Activated naive CD8-positive, alpha-beta T cell (primary cell): ENCODE results near the gene MIS18A.
"Not testable (repeated sequence)": the region's sequence is repeated elsewhere in the genome, so short reads cannot be mapped to it uniquely, and the experiment has no call there.

Source experiments
- H3K27ac Mint-ChIP-seq: one replicate; pipeline ENCODE4 v1.8.0; 2021; ENCODE audit warnings: mixed read lengths
- H3K27me3 Mint-ChIP-seq: one replicate; pipeline ENCODE4 v1.8.0; 2021; ENCODE audit warnings: mixed read lengths
- H3K36me3 Mint-ChIP-seq: one replicate; pipeline ENCODE4 v1.8.0; 2021; ENCODE audit warnings: mixed read lengths
- H3K4me1 Mint-ChIP-seq: one replicate; pipeline ENCODE4 v1.8.0; 2021; ENCODE audit warnings: low read depth, mixed read lengths
- H3K4me3 Mint-ChIP-seq: one replicate; pipeline ENCODE4 v1.8.0; 2021; ENCODE audit warnings: mild to moderate bottlenecking, mixed read lengths
- H3K9me3 Mint-ChIP-seq: one replicate; pipeline ENCODE4 v1.8.0; 2021; ENCODE audit warnings: low read depth, mixed read lengths

The MIS18A gene

DNA sequence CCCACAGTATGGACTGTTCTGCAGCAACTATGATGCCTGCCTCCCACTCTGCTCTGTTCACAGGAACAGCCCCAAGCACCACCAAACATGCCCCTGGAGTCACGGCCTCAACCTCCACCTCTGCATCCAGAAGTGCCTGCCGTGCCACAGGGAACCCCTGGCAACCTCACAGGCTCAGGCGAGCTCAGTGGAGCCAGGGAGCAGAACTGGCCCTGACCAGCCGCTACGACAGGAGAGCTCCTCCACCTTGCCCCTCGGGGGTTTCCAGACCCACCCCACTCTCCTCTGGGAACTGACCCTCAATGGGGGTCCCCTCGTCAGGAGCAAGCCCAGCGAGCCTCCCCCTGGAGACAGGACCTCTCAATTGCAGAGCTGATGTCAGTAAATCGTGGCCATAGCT, 32.8 kb upstream of the MIS18A start:
- H3K27ac Mint-ChIP-seq, result no peak overlapping the region
- peaks cover 6% of the 10 kb centered on the region for H3K4me1 Mint-ChIP-seq
- no peaks in the 10 kb centered on the region for H3K9me3 Mint-ChIP-seq
- peaks cover 9% of the 10 kb centered on the region for H3K36me3 Mint-ChIP-seq
- no peaks in the 10 kb centered on the region for H3K27me3 Mint-ChIP-seq
- H3K4me3 Mint-ChIP-seq, result no peak overlapping the region

DNA sequence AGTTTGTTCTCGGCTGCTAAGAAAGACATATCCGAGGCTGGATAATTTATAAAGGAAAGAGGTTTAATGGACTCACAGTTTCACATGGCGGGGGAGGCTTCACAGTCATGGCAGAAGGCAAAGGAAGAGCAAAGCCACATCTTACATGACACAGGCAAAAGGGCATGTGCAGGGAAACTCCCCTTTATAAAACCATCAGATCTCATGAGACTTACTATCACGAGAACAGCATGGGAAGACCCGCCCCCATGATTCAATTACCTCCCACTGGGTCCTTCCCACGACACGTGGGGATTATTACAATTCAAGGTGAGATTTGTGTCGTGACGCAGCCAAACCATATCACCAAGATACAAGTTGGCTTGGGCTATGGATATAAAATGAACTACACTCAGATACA, 32.1 kb upstream of the MIS18A start:
- not testable (repeated sequence) for H3K27me3 Mint-ChIP-seq, H3K4me1 Mint-ChIP-seq, H3K4me3 Mint-ChIP-seq, H3K36me3 Mint-ChIP-seq, H3K9me3 Mint-ChIP-seq
- H3K27ac Mint-ChIP-seq, result peak overlapping the region; percentile 61

GRCh38 chr21:32309906-32310460, 31.1 kb upstream of the MIS18A start:
- H3K4me3 Mint-ChIP-seq, result no peak overlapping the region

DNA sequence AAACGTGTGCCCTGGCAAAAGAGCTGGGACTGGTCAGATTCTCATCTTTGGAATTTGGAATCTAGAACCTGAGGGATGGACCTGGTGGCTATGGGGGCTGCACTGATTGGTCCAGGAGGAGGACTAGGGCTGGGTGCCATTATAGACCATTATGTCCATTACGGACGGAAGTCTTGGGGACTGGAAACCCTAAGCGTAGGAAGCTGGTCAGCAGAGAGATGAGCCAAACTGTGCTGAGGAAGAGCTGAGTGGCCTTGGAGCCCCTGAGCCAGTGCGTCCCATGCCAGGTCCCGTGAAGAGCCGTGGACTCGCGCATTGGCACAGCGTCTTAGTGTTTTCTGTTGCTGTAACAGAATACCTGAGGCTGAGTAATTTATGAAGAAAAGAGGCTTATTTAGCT, 29.8 kb upstream of the MIS18A start:
- H3K4me3 Mint-ChIP-seq, result no peak overlapping the region
- H3K27ac Mint-ChIP-seq, result no peak overlapping the region
- peaks cover 9% of the 10 kb centered on the region for H3K36me3 Mint-ChIP-seq
- no peaks in the 10 kb centered on the region for H3K9me3 Mint-ChIP-seq
- peaks cover 6% of the 10 kb centered on the region for H3K4me1 Mint-ChIP-seq
- no peaks in the 10 kb centered on the region for H3K27me3 Mint-ChIP-seq

More at GRCh38 chr21:32309906-32310460, 31.1 kb upstream of the MIS18A start:
- Mint-ChIP-seq H3K4me1 (peaks cover 6% of the 10 kb centered on the region), H3K27me3 (no peaks in the 10 kb centered on the region), H3K9me3 (no peaks in the 10 kb centered on the region), H3K27ac (no peak overlapping the region), H3K36me3 (peaks cover 9% of the 10 kb centered on the region)

GRCh38 chr21:32307706-32308105, 28.9 kb upstream of the MIS18A start:
- Mint-ChIP-seq H3K4me3 (no peak overlapping the region), H3K4me1 (peaks cover 6% of the 10 kb centered on the region), H3K9me3 (no peaks in the 10 kb centered on the region)

DNA sequence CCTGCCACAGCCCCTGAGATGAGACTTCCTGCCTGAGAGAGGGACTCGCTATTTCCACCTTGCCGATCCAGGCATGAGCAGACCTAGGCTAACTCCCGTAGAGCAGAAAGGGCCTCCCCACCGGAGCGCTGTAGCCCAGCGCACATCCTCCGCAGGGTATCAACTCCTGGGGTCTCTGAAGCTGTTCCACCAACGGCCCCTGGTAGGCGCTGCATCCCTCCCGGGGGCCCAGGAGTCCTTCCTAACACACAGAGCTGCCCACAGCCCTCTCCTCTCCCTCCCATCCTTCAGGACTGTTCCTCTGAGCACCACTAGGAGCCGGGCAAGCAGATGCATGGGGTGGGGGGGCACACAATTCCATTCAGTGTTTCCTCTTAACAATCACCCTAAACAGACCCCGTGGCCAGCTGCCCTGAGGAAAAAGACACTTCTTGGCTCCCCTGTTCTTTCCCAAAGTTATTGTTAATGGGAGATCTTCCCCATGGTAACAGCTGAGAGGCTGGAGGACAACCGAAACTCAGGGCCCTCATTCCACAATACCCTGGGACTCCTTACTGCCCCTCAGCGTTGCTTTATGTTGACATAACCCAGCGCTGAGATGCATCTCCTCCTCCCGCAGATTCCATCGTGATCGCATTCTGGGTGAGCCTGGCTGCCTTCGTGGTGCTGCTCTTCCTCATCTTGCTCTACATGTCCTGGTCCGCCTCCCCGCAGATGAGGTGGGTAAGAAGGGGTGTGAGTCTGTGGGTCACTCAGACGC, 27.4 kb upstream of the MIS18A start:
- H3K4me1 Mint-ChIP-seq, result peaks cover 4% of the 10 kb centered on the region
- no peak overlapping the region for H3K27ac Mint-ChIP-seq
- no peaks in the 10 kb centered on the region for H3K27me3 Mint-ChIP-seq
- H3K4me3 Mint-ChIP-seq, result no peak overlapping the region
- H3K9me3 Mint-ChIP-seq, result no peaks in the 10 kb centered on the region
- H3K36me3 Mint-ChIP-seq, result peaks cover 9% of the 10 kb centered on the region

More at GRCh38 chr21:32307706-32308105, 28.9 kb upstream of the MIS18A start:
- Mint-ChIP-seq H3K27ac (no peak overlapping the region), H3K36me3 (peaks cover 12% of the 10 kb centered on the region), H3K27me3 (no peaks in the 10 kb centered on the region)

GRCh38 chr21:32304998-32305397, 26.1 kb upstream of the MIS18A start:
- Mint-ChIP-seq H3K36me3 (peaks cover 6% of the 10 kb centered on the region), H3K27ac (no peak overlapping the region), H3K4me3 (no peak overlapping the region), H3K27me3 (no peaks in the 10 kb centered on the region), H3K9me3 (no peaks in the 10 kb centered on the region), H3K4me1 (no peaks in the 10 kb centered on the region)

GRCh38 chr21:32303385-32303784, 24.5 kb upstream of the MIS18A start:
- Mint-ChIP-seq H3K36me3 (peaks cover 6% of the 10 kb centered on the region), H3K27ac (no peak overlapping the region), H3K9me3 (no peaks in the 10 kb centered on the region), H3K4me3 (no peak overlapping the region), H3K4me1 (no peaks in the 10 kb centered on the region), H3K27me3 (no peaks in the 10 kb centered on the region)

GRCh38 chr21:32302560-32302959, 23.7 kb upstream of the MIS18A start:
- Mint-ChIP-seq H3K4me3 (no peak overlapping the region), H3K27ac (no peak overlapping the region), H3K27me3 (no peaks in the 10 kb centered on the region), H3K9me3 (no peaks in the 10 kb centered on the region), H3K36me3 (peaks cover 6% of the 10 kb centered on the region), H3K4me1 (no peaks in the 10 kb centered on the region)

DNA sequence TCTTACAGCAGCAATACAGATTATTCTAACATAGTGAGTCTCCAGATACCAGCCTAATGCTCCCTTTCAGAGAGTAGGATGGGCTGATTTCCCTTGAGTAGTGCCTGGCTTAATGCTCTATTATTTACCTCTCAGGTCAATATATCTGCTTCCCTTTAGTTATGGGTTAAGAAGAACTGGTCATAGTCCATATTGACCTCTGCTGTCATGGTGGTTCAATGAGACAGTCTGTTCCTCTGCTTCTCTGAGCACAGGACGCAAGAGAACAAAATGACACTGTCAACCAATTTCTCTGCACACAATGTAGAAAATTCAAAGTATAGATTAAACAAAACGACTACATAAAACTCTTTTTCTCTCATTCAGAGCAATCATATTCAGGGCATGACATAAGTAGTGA, 22.7 kb upstream of the MIS18A start:
- no peak overlapping the region for H3K4me3 Mint-ChIP-seq
- H3K36me3 Mint-ChIP-seq, result peaks cover 6% of the 10 kb centered on the region
- H3K27me3 Mint-ChIP-seq, result no peaks in the 10 kb centered on the region
- H3K4me1 Mint-ChIP-seq, result no peaks in the 10 kb centered on the region
- H3K27ac Mint-ChIP-seq, result no peak overlapping the region
- no peaks in the 10 kb centered on the region for H3K9me3 Mint-ChIP-seq

DNA sequence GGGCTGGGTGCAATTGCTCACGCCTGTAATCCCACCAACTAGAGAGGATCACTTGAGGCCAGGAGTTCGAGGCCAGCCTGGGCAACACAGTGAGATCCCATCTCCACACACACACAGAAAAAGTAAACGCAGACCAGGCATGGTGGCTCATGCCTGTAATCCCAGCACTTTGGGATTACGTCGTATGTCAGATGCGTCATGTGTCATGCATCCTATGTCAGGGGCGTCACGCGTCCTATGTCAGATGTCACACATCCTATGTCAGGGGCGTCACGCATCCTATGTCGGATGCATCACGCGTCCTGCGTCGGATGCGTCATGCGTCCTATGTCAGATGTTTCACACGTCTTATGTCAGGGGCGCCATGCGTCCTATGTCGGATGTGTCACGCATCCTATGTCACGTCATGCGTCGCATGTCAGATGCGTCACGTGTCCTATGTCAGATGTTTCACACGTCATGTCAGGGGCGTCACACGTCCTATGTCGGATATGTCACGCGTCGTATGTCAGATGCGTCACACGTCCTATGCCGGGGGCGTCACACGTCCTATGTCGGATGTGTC, 21.4 kb upstream of the MIS18A start:
- H3K36me3 Mint-ChIP-seq, result peaks cover 6% of the 10 kb centered on the region
- no peak overlapping the region for H3K27ac Mint-ChIP-seq
- no peaks in the 10 kb centered on the region for H3K4me1 Mint-ChIP-seq
- H3K27me3 Mint-ChIP-seq, result no peaks in the 10 kb centered on the region
- H3K4me3 Mint-ChIP-seq, result no peak overlapping the region
- no peaks in the 10 kb centered on the region for H3K9me3 Mint-ChIP-seq

GRCh38 chr21:32299695-32300094, 20.8 kb upstream of the MIS18A start:
- H3K4me1 Mint-ChIP-seq, result no peaks in the 10 kb centered on the region
- no peak overlapping the region for H3K27ac Mint-ChIP-seq
- no peak overlapping the region for H3K4me3 Mint-ChIP-seq
- H3K27me3 Mint-ChIP-seq, result no peaks in the 10 kb centered on the region
- H3K9me3 Mint-ChIP-seq, result no peaks in the 10 kb centered on the region
- H3K36me3 Mint-ChIP-seq, result peaks cover 6% of the 10 kb centered on the region

- Mint-ChIP-seq H3K27me3 (no peaks in the 10 kb centered on the region), H3K4me1 (no peaks in the 10 kb centered on the region), H3K27ac (no peak within 1 kb of the TSS), H3K36me3 (peaks cover 6% of the 10 kb centered on the region), H3K4me3 (no peak within 1 kb of the TSS), H3K9me3 (no peaks in the 10 kb centered on the region)
Observed at GRCh38 chr21:32298658-32299081, 19.8 kb upstream of the MIS18A start, which contains the start of gene MRAP. MRAP (plus strand) TSS chr21:32298855; CDS start chr21:32298972, 117 bp downstream.

- Mint-ChIP-seq H3K9me3 (no peaks in the 10 kb centered on the region), H3K4me1 (no peaks in the 10 kb centered on the region), H3K27me3 (no peaks in the 10 kb centered on the region), H3K27ac (no peak overlapping the region), H3K4me3 (no peak overlapping the region), H3K36me3 (peaks cover 3% of the 10 kb centered on the region)
Observed at GRCh38 chr21:32298148-32298559, 19.3 kb upstream of the MIS18A start.

DNA sequence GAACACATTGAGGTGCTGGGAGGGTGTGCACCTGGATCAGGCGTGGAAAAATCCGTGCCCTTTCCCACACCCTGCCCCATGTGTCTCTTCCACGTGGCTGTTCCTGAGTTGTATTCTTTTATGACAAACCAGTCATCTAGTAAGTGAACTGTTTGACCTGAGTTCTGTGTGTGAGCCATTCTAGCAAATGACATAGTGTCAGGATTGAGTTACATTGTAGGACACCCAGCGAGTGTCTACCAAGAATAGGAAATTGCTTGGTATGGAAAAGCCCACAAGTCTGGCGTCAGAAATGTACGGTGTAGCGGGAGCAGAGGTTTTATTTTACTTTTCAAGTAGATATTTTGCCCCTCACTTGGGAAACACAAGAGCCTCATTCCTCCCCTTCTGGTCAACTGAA, 18.6 kb upstream of the MIS18A start:
- Mint-ChIP-seq H3K4me1 (no peaks in the 10 kb centered on the region), H3K27me3 (no peaks in the 10 kb centered on the region), H3K27ac (no peak overlapping the region), H3K9me3 (no peaks in the 10 kb centered on the region), H3K4me3 (no peak overlapping the region), H3K36me3 (peaks cover 3% of the 10 kb centered on the region)
